A549 (cell line): ENCODE results near the gene ST6GALNAC4. TPM values are rescaled to one million over a fixed set of nuclear protein-coding genes. Genes with fewer than 3 reads are reported as not detected.

Experiments
- ATAC-seq, 2 experiments: fragments of 200-7000 bp in 1 of 2; fragments of >200 bp in 1 of 2; cut with Nextera tagmentation in 1 of 2; cut with Tn5 transposase in 1 of 2; 3 replicates each; pipeline versions ENCODE4 v1.8.0 to v1.9.1; 2018 to 2020; ENCODE audit warnings: mild to moderate bottlenecking in 1 of 2, moderate library complexity in 1 of 2
- CTCF ChIA-PET: fragments of 300-600 bp; sonication (Branson Sonifier 250); formaldehyde crosslinking; extraction: SDS; loops from one replicate; lab custom pipeline; 2021; ENCODE audit warnings: antibody characterized with exemption, inconsistent platforms; lab: Yijun Ruan, JAX
- POLR2A ChIA-PET: fragments of 350-600 bp; formaldehyde crosslinking; extraction: SDS; loops from one replicate; lab custom pipeline; 2021; ENCODE audit warnings: antibody characterized with exemption, inconsistent platforms; lab: Yijun Ruan, JAX
- DNase-seq, 2 experiments: peaks; one replicate each; pipeline versions ENCODE4 v3.0.0 to v3.0.0-alpha.2; 2011 to 2016; ENCODE audit warnings: low read depth in 1 of 2, low spot score in 1 of 2
- FAIRE-seq: peaks from 2 replicates; lab custom pipeline; 2011; peaks lifted over from hg19 to GRCh38; lab: Jason Lieb, UNC
- H3K27ac ChIP-seq, 2 experiments: fragments of >200 bp; sonication (Bioruptor Twin); formaldehyde crosslinking; 3 replicates each; pipeline ENCODE4 v1.5.1; 2016 to 2017
- H3K4me1 ChIP-seq: fragments of >200 bp; sonication (Bioruptor Twin); formaldehyde crosslinking; 3 replicates; pipeline ENCODE4 v1.6.1; 2016
- H3K4me2 ChIP-seq: fragments of >200 bp; sonication (Bioruptor Twin); formaldehyde crosslinking; 3 replicates; pipeline ENCODE4 v1.6.1; 2016
- H3K4me3 ChIP-seq: fragments of >200 bp; sonication (Bioruptor Twin); formaldehyde crosslinking; 3 replicates; pipeline ENCODE4 v1.5.1; 2016
- H3K9me3 ChIP-seq: fragments of >200 bp; sonication (Bioruptor Twin); formaldehyde crosslinking; 3 replicates; pipeline ENCODE4 v1.6.1; 2016
- EHMT2 ChIP-seq: fragments of 200-600 bp; sonication (generic); IDR thresholded peaks from 2 replicates; pipeline ENCODE4 v1.6.1; 2016; ENCODE audit warnings: antibody characterized with exemption, low read depth, mild to moderate bottlenecking, moderate library complexity
- HEYL ChIP-seq: fragments of 250-450 bp; sonication (Bioruptor Pico); IDR thresholded peaks from 2 replicates; pipeline ENCODE4 v1.8.0; 2021; ENCODE audit warnings: mild to moderate bottlenecking, moderate library complexity
- HOXB5 ChIP-seq: fragments of 250-450 bp; sonication (Bioruptor Pico); IDR thresholded peaks from 2 replicates; pipeline ENCODE4 v1.5.0; 2020; ENCODE audit warnings: mild to moderate bottlenecking, moderate library complexity
- MAZ ChIP-seq: fragments of 150-350 bp; IDR thresholded peaks from 2 replicates; pipeline ENCODE4 v1.6.1; 2014; ENCODE audit warnings: antibody characterized with exemption, low read depth, low read length, borderline replicate concordance
- MYC ChIP-seq: IDR thresholded peaks from 2 replicates; pipeline ENCODE4 v1.6.1; 2012; ENCODE audit warnings: mild to moderate bottlenecking, inconsistent platforms, low read length, improper control_type of control experiment, borderline replicate concordance
- POLR2A ChIP-seq: IDR thresholded peaks from 2 replicates; pipeline ENCODE4 v1.6.1; 2012; ENCODE audit warnings: mild to moderate bottlenecking, low read length
- SMC3 ChIP-seq: fragments of >200 bp; sonication (Bioruptor Twin); formaldehyde crosslinking; IDR thresholded peaks from 3 replicates; pipeline ENCODE4 v1.6.1; 2018; ENCODE audit warnings: inconsistent platforms
- TFCP2L1 ChIP-seq: fragments of 250-450 bp; sonication (Bioruptor Pico); IDR thresholded peaks from 2 replicates; pipeline ENCODE4 v1.5.0; 2021; ENCODE audit warnings: mild to moderate bottlenecking
- TP53 ChIP-seq: fragments of 250-450 bp; sonication (Bioruptor Pico); IDR thresholded peaks from 2 replicates; pipeline ENCODE4 v1.5.0; 2021; ENCODE audit warnings: mild to moderate bottlenecking, moderate library complexity
- ZFP36 ChIP-seq: fragments of 450-650 bp; IDR thresholded peaks from 2 replicates; pipeline ENCODE4 v1.6.1; 2014; ENCODE audit warnings: borderline replicate concordance; ENCODE audit not compliant: partially characterized antibody
- ZSCAN20 ChIP-seq: fragments of 250-450 bp; sonication (Bioruptor Pico); IDR thresholded peaks from 2 replicates; pipeline ENCODE4 v1.8.0; 2022; ENCODE audit warnings: mild to moderate bottlenecking, moderate library complexity
- WGBS: methylation state at CpG from one replicate; pipeline ENCODE4 v1.1.6; 2017; ENCODE audit errors: missing lambda C conversion rate; 5-methylcytosine and 5-hydroxymethylcytosine counted together
- polyA plus RNA-seq, 4 experiments: library from polyadenylated mRNA; depleted of rRNA in 3 of 4; stranded (reverse); fragments of >200 nt; fragmentation: RNase III in 1 of 4; extraction: RNeasy Plus Mini Kit Qiagen cat#74134 plus additional on column Dnase treatment in 1 of 4; gene quantifications; 2 replicates in 3 of 4; 3 replicates in 1 of 4; pipeline ENCODE4 v1.2.3, GENCODE V29; 2011 to 2017
- TF ChIP-seq, protein P1 (sequence below): fragments of 250-450 bp; sonication (Bioruptor Pico); IDR thresholded peaks from 2 replicates; pipeline ENCODE4 v1.5.0; 2021; ENCODE audit warnings: mild to moderate bottlenecking, moderate library complexity, borderline replicate concordance
- TF ChIP-seq, protein P2 (sequence below): fragments of >200 bp; sonication (Bioruptor Twin); formaldehyde crosslinking; IDR thresholded peaks from 2 replicates; pipeline ENCODE4 v1.6.1; 2016
- TF ChIP-seq, protein P3 (sequence below): fragments of >200 bp; sonication (Bioruptor Twin); formaldehyde crosslinking; IDR thresholded peaks from 3 replicates; pipeline ENCODE4 v1.6.1; 2016
- TF ChIP-seq, protein P4 (sequence below): fragments of 200-600 bp; sonication (generic); IDR thresholded peaks from 2 replicates; pipeline ENCODE4 v1.6.1; 2016; ENCODE audit warnings: antibody characterized with exemption, mild to moderate bottlenecking, moderate library complexity
- TF ChIP-seq, protein P5 (sequence below): fragments of >200 bp; sonication (Bioruptor Twin); formaldehyde crosslinking; IDR thresholded peaks from 3 replicates; pipeline ENCODE4 v1.5.1; 2016
- TF ChIP-seq, protein P6 (sequence below): fragments of 250-450 bp; sonication (Bioruptor Pico); IDR thresholded peaks from 2 replicates; pipeline ENCODE4 v1.5.0; 2020; ENCODE audit warnings: low read depth, mild to moderate bottlenecking, moderate library complexity

Gene ST6GALNAC4
- polyA plus RNA-seq, 2 of the 4 experiments (the other 2 are of a cell fraction): 11.0 to 24.8 TPM

DNA sequence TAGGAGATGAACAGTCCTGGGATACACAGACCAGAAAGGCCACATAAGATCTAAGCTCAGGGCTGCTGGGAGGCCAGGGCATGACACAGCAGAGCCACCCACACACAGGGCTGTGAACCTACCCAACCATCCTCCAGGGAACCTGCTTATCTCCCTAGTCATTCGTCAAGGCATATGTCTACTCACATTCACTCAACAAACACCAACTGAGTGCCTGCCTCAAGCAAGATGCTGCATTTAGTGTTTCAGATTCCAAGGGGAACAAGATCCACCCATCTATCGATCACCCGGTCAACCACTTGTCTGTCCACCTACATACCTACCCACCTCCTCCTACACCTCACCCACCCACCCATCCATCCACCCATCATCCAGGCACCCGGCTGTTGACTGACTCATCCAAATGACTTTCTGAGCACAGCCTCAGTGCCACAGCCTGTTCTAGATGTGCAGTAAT is 19.0 kb upstream of the ST6GALNAC4 start:
- Histone ChIP-seq H3K27ac (peak overlapping the region in 1 of 2 experiments; percentile 20; a peak in 1 of 6 replicates), H3K4me3 (0 out of 3 replicates have a peak overlapping the region, but pooled peaks have one; percentile 61), H3K9me3 (no peaks in the 10 kb centered on the region), H3K4me2 (peak overlapping the region; percentile 79), H3K4me1 (peaks cover 43% of the 10 kb centered on the region)
- ATAC-seq (no peak), DNase-seq (no peak), FAIRE-seq (no peak)
- ChIA-PET CTCF (interaction anchor here (5.1 to 35.7 kb wide), 4 partner anchors 8 to 102 kb away, joined by 43 to 827 read pairs (median 209); no protein-coding TSS in a partner anchor), POLR2A (no interaction called here)
- 62% methylated on average over 4 of the region's 4 CpGs for WGBS
- no peak for TF ChIP-seq ZFP36
- no peak for TF ChIP-seq HOXB5 (CRISPR knock-in tag)
- TF ChIP-seq, protein P1, sequence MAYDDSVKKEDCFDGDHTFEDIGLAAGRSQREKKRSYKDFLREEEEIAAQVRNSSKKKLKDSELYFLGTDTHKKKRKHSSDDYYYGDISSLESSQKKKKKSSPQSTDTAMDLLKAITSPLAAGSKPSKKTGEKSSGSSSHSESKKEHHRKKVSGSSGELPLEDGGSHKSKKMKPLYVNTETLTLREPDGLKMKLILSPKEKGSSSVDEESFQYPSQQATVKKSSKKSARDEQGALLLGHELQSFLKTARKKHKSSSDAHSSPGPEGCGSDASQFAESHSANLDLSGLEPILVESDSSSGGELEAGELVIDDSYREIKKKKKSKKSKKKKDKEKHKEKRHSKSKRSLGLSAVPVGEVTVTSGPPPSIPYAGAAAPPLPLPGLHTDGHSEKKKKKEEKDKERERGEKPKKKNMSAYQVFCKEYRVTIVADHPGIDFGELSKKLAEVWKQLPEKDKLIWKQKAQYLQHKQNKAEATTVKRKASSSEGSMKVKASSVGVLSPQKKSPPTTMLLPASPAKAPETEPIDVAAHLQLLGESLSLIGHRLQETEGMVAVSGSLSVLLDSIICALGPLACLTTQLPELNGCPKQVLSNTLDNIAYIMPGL (CRISPR knock-in tag): no peak
- no peak for TF ChIP-seq POLR2A
- no peak for TF ChIP-seq MAZ
- TF ChIP-seq HEYL (CRISPR knock-in tag): no peak
- no peak for TF ChIP-seq ZSCAN20 (CRISPR knock-in tag)
- TF ChIP-seq, protein P2, sequence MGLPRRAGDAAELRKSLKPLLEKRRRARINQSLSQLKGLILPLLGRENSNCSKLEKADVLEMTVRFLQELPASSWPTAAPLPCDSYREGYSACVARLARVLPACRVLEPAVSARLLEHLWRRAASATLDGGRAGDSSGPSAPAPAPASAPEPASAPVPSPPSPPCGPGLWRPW: no peak
- no peak for TF ChIP-seq MYC
- TF ChIP-seq, protein P3, sequence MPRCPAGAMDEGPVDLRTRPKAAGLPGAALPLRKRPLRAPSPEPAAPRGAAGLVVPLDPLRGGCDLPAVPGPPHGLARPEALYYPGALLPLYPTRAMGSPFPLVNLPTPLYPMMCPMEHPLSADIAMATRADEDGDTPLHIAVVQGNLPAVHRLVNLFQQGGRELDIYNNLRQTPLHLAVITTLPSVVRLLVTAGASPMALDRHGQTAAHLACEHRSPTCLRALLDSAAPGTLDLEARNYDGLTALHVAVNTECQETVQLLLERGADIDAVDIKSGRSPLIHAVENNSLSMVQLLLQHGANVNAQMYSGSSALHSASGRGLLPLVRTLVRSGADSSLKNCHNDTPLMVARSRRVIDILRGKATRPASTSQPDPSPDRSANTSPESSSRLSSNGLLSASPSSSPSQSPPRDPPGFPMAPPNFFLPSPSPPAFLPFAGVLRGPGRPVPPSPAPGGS: no peak
- TF ChIP-seq, protein P4, sequence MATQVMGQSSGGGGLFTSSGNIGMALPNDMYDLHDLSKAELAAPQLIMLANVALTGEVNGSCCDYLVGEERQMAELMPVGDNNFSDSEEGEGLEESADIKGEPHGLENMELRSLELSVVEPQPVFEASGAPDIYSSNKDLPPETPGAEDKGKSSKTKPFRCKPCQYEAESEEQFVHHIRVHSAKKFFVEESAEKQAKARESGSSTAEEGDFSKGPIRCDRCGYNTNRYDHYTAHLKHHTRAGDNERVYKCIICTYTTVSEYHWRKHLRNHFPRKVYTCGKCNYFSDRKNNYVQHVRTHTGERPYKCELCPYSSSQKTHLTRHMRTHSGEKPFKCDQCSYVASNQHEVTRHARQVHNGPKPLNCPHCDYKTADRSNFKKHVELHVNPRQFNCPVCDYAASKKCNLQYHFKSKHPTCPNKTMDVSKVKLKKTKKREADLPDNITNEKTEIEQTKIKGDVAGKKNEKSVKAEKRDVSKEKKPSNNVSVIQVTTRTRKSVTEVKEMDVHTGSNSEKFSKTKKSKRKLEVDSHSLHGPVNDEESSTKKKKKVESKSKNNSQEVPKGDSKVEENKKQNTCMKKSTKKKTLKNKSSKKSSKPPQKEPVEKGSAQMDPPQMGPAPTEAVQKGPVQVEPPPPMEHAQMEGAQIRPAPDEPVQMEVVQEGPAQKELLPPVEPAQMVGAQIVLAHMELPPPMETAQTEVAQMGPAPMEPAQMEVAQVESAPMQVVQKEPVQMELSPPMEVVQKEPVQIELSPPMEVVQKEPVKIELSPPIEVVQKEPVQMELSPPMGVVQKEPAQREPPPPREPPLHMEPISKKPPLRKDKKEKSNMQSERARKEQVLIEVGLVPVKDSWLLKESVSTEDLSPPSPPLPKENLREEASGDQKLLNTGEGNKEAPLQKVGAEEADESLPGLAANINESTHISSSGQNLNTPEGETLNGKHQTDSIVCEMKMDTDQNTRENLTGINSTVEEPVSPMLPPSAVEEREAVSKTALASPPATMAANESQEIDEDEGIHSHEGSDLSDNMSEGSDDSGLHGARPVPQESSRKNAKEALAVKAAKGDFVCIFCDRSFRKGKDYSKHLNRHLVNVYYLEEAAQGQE: no peak
- TF ChIP-seq SMC3: no peak
- TF ChIP-seq TFCP2L1 (CRISPR knock-in tag): no peak
- TF ChIP-seq, protein P5, sequence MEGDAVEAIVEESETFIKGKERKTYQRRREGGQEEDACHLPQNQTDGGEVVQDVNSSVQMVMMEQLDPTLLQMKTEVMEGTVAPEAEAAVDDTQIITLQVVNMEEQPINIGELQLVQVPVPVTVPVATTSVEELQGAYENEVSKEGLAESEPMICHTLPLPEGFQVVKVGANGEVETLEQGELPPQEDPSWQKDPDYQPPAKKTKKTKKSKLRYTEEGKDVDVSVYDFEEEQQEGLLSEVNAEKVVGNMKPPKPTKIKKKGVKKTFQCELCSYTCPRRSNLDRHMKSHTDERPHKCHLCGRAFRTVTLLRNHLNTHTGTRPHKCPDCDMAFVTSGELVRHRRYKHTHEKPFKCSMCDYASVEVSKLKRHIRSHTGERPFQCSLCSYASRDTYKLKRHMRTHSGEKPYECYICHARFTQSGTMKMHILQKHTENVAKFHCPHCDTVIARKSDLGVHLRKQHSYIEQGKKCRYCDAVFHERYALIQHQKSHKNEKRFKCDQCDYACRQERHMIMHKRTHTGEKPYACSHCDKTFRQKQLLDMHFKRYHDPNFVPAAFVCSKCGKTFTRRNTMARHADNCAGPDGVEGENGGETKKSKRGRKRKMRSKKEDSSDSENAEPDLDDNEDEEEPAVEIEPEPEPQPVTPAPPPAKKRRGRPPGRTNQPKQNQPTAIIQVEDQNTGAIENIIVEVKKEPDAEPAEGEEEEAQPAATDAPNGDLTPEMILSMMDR: no peak
- no peak for TF ChIP-seq TP53 (CRISPR knock-in tag)
- no peak for TF ChIP-seq EHMT2
- TF ChIP-seq, protein P6, sequence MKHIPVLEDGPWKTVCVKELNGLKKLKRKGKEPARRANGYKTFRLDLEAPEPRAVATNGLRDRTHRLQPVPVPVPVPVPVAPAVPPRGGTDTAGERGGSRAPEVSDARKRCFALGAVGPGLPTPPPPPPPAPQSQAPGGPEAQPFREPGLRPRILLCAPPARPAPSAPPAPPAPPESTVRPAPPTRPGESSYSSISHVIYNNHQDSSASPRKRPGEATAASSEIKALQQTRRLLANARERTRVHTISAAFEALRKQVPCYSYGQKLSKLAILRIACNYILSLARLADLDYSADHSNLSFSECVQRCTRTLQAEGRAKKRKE (CRISPR knock-in tag): no peak
